Esophagus squamous epithelium (tissue), 4 donors: ENCODE results near the gene ADAM11.

Experiments used
- POLR2A ChIP-seq, 4 donors: fragments of 450-650 bp; IDR thresholded peaks; one replicate each; pipeline ENCODE4 v1.6.1; 2017; ENCODE audit warnings: antibody characterized with exemption in 4 of 4, mild to moderate bottlenecking in 4 of 4, moderate library complexity in 3 of 4
- TF ChIP-seq, protein P1 (sequence below), 6 experiments: fragments of 450-650 bp in 4 of 6; fragments of 200-600 bp in 2 of 6; sonication (generic) in 2 of 6; IDR thresholded peaks; one replicate each; pipeline ENCODE4 v1.5.1; 2016 to 2019; ENCODE audit warnings: antibody characterized with exemption in 6 of 6, mild to moderate bottlenecking in 4 of 6, moderate library complexity in 4 of 6

DNA sequence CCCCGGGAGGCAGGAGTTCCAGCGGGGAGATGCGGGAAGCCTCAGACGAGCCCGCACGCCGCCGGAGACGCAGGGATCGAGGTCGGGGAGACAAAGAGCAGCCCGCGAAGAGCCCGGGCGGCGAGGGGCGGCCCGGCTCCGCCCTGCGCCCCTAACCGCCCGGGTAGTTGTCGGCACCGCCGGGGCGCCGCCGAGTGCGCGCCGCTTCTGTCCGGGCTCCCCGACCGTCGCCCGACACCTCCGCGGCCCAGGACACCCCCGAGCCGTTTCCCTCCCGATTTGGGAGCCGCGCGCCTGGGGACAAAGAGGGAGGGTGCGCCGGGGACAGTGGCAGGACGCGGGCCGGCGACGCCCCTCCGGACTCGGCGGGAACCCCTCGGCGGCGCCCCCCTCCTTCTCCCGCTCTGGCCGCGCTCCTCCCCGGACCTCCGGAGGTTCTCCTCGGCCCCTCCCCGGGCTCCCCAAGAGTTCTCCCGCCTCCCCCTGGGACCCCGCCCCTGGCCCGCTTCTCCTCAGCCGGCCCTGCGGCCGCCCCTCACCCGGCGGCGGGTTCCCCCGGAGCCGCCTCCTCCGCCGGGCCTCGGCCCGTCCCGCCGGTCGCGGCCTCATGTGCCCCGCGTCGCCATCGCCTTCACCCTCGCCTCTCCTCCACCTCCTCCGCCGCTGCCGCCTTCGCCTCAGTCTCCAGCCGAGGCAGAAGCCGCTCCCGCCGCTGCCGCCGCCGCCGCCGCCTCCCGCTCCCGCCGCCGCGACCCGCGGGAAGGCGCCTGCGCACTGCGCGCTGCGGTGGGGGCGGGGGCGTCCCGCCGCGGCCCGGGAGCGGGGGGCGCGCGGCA, 71.0 kb downstream of the ADAM11 start, which contains the start of gene GJC1:
- TF ChIP-seq, protein P1, sequence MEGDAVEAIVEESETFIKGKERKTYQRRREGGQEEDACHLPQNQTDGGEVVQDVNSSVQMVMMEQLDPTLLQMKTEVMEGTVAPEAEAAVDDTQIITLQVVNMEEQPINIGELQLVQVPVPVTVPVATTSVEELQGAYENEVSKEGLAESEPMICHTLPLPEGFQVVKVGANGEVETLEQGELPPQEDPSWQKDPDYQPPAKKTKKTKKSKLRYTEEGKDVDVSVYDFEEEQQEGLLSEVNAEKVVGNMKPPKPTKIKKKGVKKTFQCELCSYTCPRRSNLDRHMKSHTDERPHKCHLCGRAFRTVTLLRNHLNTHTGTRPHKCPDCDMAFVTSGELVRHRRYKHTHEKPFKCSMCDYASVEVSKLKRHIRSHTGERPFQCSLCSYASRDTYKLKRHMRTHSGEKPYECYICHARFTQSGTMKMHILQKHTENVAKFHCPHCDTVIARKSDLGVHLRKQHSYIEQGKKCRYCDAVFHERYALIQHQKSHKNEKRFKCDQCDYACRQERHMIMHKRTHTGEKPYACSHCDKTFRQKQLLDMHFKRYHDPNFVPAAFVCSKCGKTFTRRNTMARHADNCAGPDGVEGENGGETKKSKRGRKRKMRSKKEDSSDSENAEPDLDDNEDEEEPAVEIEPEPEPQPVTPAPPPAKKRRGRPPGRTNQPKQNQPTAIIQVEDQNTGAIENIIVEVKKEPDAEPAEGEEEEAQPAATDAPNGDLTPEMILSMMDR (IDR thresholded peaks at IDR 0.05), result no peak
- TF ChIP-seq POLR2A (IDR thresholded peaks at IDR 0.05), result peak in 1 of 4 donors; percentile 8
